Fibroblast of the aortic adventitia (primary cell): Measurements from ENCODE around the gene SLC6A7. TPM values are rescaled to one million over a fixed set of nuclear protein-coding genes. Genes with fewer than 3 reads are reported as not detected.

Experiments used
- DNase-seq: peaks from one replicate; pipeline ENCODE4 v3.0.0-alpha.2; 2010; ENCODE audit warnings: low read depth
- H3K4me3 ChIP-seq: 2 replicates; pipeline ENCODE4 v1.5.1; 2011; ENCODE audit warnings: low read depth, mild to moderate bottlenecking, control low read depth, low read length, moderate library complexity
- CTCF ChIP-seq: IDR thresholded peaks from 2 replicates; pipeline ENCODE4 v1.5.1; 2011; ENCODE audit warnings: mild to moderate bottlenecking, low read length, control low read depth, inconsistent platforms; ENCODE audit not compliant: insufficient read depth
- total RNA-seq: library from RNA; depleted of rRNA; stranded (reverse); fragments of >200 nt; gene quantifications from 2 replicates; pipeline ENCODE4 v1.2.3, GENCODE V29; 2012; ENCODE audit warnings: low replicate concordance

SLC6A7 gene
- total RNA-seq, 1 donor = not detected

GRCh38 chr5:150166037-150166649 lies 23.7 kb upstream of the SLC6A7 start:
- no peak overlapping the region for H3K4me3 ChIP-seq
- DNase-seq = no peak
- no peak for TF ChIP-seq CTCF

- no peak within 1 kb of the TSS for H3K4me3 ChIP-seq
- no peak for DNase-seq
- TF ChIP-seq CTCF = no peak
Observed at GRCh38 chr5:150166650-150167511, 23.0 kb upstream of the SLC6A7 start, which contains the start of gene CDX1. TSS of gene CDX1 (plus strand) at chr5:150166778. CDS start at chr5:150166877, 99 bp downstream.

- no peak for TF ChIP-seq CTCF
- no peak overlapping the region for H3K4me3 ChIP-seq
Observed at GRCh38 chr5:150167512-150167850, 22.4 kb upstream of the SLC6A7 start.

GRCh38 chr5:150167908-150168307 lies 22.0 kb upstream of the SLC6A7 start:
- peak; percentile 1 for TF ChIP-seq CTCF
- DNase-seq = no peak
- no peak overlapping the region for H3K4me3 ChIP-seq

More at GRCh38 chr5:150167512-150167850, 22.4 kb upstream of the SLC6A7 start:
- DNase-seq = no peak

- TF ChIP-seq CTCF = no peak
- no peak for DNase-seq
- no peak overlapping the region for H3K4me3 ChIP-seq
Observed at GRCh38 chr5:150168864-150169263, 21.0 kb upstream of the SLC6A7 start.

GRCh38 chr5:150172145-150172544 lies 17.7 kb upstream of the SLC6A7 start:
- no peak overlapping the region for H3K4me3 ChIP-seq
- no peak for TF ChIP-seq CTCF
- DNase-seq = peak; percentile 73
